GM12891 (cell line): Measurements from ENCODE around the gene HSPBAP1.

Source experiments
- DNase-seq: peaks from one replicate; pipeline ENCODE4 v3.0.0; 2011; ENCODE audit warnings: low spot score; ENCODE audit not compliant: insufficient read length
- FAIRE-seq: peaks from 2 replicates; lab custom pipeline; 2011; peaks lifted over from hg19 to GRCh38; lab: Jason Lieb, UNC
- PAX5 ChIP-seq: IDR thresholded peaks from 2 replicates; pipeline ENCODE4 v1.6.1; 2011; ENCODE audit warnings: low read length, moderate library complexity, mild to moderate bottlenecking; ENCODE audit not compliant: insufficient read depth, severe bottlenecking
- POLR2A ChIP-seq: IDR thresholded peaks from 2 replicates; pipeline ENCODE4 v1.6.1; 2011; ENCODE audit warnings: low read depth, low read length, control low read depth
- POLR2AphosphoS5 ChIP-seq: IDR thresholded peaks from 2 replicates; pipeline ENCODE4 v1.6.1; 2011; ENCODE audit warnings: low read depth, low read length, control low read depth
- POU2F2 ChIP-seq: IDR thresholded peaks from 2 replicates; pipeline ENCODE4 v1.6.1; 2011; ENCODE audit warnings: low read depth, mild to moderate bottlenecking, control low read depth, low read length, moderate library complexity
- SPI1 ChIP-seq: IDR thresholded peaks from 2 replicates; pipeline ENCODE4 v1.6.1; 2011; ENCODE audit warnings: low read depth, low read length, control low read depth
- TAF1 ChIP-seq: IDR thresholded peaks from 2 replicates; pipeline ENCODE4 v1.6.1; 2011; ENCODE audit warnings: low read depth, low read length, control low read depth

The HSPBAP1 gene

DNA sequence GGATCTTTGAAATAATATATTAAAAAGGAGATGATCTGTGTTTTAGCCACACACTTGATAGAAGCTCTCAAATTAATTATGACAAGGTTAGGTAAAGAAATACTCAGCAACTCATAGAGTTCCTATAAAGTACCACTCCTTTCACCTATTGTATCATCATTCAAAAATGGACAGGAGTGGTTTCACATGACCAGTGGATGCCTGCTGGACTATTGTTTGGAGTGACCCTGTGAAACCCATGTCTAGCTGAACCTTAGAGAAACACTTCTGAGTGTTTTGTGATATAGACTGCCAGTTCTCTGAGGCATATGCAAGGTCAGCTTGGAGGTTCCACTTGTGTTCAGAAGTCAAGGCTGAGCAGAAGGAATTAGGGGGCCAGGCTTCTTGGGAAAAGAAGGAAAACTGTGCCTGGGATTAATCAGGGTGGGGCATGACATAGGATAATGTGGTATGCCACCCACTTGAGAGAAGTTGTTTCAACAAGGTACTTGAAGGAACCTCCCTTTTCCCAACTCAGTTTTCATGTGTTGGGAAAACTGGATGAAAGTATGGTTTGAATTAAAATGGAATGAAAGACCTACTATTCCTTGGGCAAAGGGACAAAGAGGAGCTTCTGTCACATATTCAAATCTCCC lies 97.6 kb downstream of the HSPBAP1 start:
- FAIRE-seq (peak; percentile 33), DNase-seq (no peak)
- TF ChIP-seq POLR2AphosphoS5 = no peak
- TF ChIP-seq SPI1 = no peak
- no peak for TF ChIP-seq TAF1
- TF ChIP-seq PAX5 = no peak
- no peak for TF ChIP-seq POLR2A
- TF ChIP-seq POU2F2 = no peak

DNA sequence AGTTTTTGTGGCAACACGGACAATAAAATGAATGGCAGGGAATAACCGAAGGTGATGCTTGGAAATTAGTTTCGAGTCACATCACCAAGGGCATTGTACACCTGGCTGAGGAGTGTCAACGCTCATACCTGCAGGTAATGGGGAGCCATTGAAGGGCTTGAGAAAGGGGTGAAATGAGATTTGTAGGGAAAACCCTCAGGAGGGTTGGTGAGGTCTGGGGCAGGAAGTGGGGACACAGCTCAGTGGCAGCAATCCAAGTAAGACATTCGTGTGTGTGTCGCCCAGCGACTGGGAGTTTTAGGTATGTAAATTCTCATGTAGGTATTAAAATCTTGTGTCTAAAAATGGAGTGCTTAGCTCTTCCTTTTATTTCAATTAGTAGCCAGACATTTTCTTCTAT lies 98.7 kb downstream of the HSPBAP1 start:
- no peak for DNase-seq
- TF ChIP-seq POU2F2 (peak; percentile 77; the same call in 1 of the 2 replicates), POLR2AphosphoS5 (peak; percentile 68; the same call in 1 of the 2 replicates), POLR2A (peak; percentile 40; the same call in 1 of the 2 replicates), SPI1 (peak; percentile 37; the same call in 1 of the 2 replicates), PAX5 (no peak)
- FAIRE-seq = peak; percentile 85

DNA sequence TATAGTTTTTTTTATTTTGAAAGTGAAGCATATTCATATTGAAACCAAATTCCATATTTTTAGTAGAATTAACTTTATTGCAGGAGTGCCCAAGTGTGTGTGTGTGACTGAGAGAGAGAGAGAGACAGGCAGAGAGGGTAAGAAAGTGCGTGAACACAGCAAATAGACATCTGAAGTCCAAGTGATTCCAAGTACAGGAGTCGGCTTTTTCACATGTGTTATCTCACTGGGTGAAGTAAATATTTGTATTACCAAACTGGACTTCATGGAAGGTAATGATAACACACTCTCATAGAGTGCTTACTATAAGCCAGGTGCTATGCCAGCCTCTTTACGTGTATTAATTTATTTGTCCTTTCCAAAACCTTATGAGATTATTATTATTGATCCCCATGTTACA lies 101.0 kb downstream of the HSPBAP1 start:
- DNase-seq (no peak), FAIRE-seq (no peak)
- TF ChIP-seq POLR2AphosphoS5 (no peak), PAX5 (no peak), SPI1 (no peak), POLR2A (no peak), TAF1 (no peak), POU2F2 (no peak)

DNA sequence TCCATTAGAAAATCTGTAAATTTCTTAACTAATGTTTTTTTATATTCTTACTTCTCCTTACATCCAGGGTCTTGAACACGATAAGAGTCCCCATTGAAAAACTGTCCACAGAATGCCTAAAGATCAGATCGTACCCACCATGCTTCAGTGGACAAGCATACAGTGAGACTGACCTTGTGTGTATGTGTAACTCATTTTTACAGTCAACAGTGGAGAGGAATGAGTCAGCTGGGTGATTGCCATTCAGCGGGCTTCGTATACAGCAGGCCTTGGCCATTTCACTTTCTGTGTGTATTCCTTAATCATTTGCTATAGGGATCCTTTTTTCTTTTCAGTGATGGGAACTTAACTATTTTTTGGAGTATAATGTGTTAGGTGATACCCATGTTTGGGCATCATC lies 102.4 kb downstream of the HSPBAP1 start:
- no peak for DNase-seq
- no peak for TF ChIP-seq PAX5
- TF ChIP-seq POU2F2 = no peak
- TF ChIP-seq POLR2A = no peak
- no peak for TF ChIP-seq POLR2AphosphoS5
- TF ChIP-seq TAF1 = no peak
- no peak for TF ChIP-seq SPI1
- FAIRE-seq = no peak

DNA sequence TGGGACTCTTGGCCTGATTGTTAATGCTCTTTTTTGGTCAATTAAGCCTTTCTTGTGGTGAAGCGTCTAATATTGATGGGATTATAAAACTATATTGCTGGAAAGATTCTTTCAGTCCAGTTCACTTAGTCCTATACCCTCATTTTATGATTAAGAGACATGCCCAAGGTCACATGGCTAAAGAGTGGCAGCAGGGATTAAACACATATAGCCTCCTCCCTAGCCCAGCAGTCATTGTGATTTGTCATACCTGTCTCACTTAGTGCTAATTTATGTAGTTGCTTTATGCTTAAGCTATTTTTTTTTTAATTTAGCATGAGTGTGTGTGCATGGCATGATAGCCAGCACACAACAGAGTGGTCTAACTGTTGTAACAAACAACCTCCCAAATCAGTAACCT lies 103.5 kb downstream of the HSPBAP1 start:
- no peak for TF ChIP-seq TAF1
- no peak for TF ChIP-seq POU2F2
- TF ChIP-seq POLR2AphosphoS5 = no peak
- TF ChIP-seq PAX5 = no peak
- TF ChIP-seq SPI1 = no peak
- no peak for TF ChIP-seq POLR2A
- FAIRE-seq = no peak
- DNase-seq = no peak
